Skeletal muscle satellite cell (primary cell): ENCODE results near the gene SURF1.
"Not testable (repeated sequence)": the region's sequence is repeated elsewhere in the genome, so short reads cannot be mapped to it uniquely, and the experiment has no call there.

Experiments used
- H3K27me3 ChIP-seq: 2 replicates; pipeline ENCODE4 v1.7.0; 2013; ENCODE audit warnings: low read length; ENCODE audit not compliant: control insufficient read depth, insufficient read depth
- H3K36me3 ChIP-seq: 2 replicates; pipeline ENCODE4 v1.7.0; 2013; ENCODE audit warnings: mild to moderate bottlenecking, control low read depth, low read length; ENCODE audit not compliant: insufficient read depth
- H3K4me1 ChIP-seq: 2 replicates; pipeline ENCODE4 v1.7.0; 2013; ENCODE audit warnings: low read length; ENCODE audit not compliant: control insufficient read depth, insufficient read depth
- H3K4me2 ChIP-seq: 2 replicates; pipeline ENCODE4 v1.7.0; 2013; ENCODE audit warnings: mild to moderate bottlenecking, low read length
- H3K4me3 ChIP-seq: 2 replicates; pipeline ENCODE4 v1.7.0; 2013; ENCODE audit warnings: low read length
- H3K9ac ChIP-seq: 2 replicates; pipeline ENCODE4 v1.7.0; 2013; ENCODE audit warnings: mild to moderate bottlenecking, low read depth, low read length, moderate library complexity
- H3K9me3 ChIP-seq: replicated peaks from 2 replicates; pipeline ENCODE4 v1.7.0; 2013; ENCODE audit warnings: mild to moderate bottlenecking, control low read depth, low read length

Gene SURF1

GRCh38 chr9:133382507-133383141, 26.3 kb upstream of the SURF1 start:
- no peaks in the 10 kb centered on the region for H3K36me3 ChIP-seq
- H3K4me3 ChIP-seq = no peak overlapping the region
- H3K4me2 ChIP-seq = no peak overlapping the region
- H3K27me3 ChIP-seq = no peaks in the 10 kb centered on the region
- H3K9me3 ChIP-seq = no peaks in the 10 kb centered on the region
- H3K9ac ChIP-seq = no peak overlapping the region
- peaks cover 7% of the 10 kb centered on the region for H3K4me1 ChIP-seq

DNA sequence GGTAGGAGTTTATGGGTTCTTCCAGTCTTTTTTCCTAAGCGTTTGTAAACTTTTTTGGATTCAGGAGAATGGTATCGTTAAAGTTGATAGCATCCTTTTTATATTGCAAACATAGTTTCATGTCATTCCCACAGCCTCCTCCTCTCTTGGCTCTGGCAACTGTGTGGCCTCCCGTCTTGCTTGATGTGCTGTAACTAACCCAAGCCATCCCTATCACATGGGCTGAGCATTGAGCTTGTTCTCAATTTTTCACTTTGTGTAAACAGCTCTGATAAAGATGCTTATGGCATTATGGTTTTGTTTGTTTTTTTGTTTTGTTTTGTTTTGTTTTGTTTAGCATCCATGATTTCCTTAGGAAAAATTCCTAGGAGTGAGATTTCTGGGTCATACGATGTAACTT, 24.4 kb upstream of the SURF1 start:
- no peaks in the 10 kb centered on the region for H3K27me3 ChIP-seq
- no peak overlapping the region for H3K9ac ChIP-seq
- no peaks in the 10 kb centered on the region for H3K36me3 ChIP-seq
- H3K4me1 ChIP-seq = peaks cover 16% of the 10 kb centered on the region
- H3K4me3 ChIP-seq = no peak overlapping the region
- H3K9me3 ChIP-seq = no peaks in the 10 kb centered on the region
- no peak overlapping the region for H3K4me2 ChIP-seq

GRCh38 chr9:133379153-133380086, 23.1 kb upstream of the SURF1 start:
- no peak overlapping the region for H3K4me2 ChIP-seq
- H3K4me3 ChIP-seq = no peak overlapping the region
- no peaks in the 10 kb centered on the region for H3K36me3 ChIP-seq
- no peak overlapping the region for H3K9ac ChIP-seq
- H3K27me3 ChIP-seq = no peaks in the 10 kb centered on the region
- H3K9me3 ChIP-seq = no peaks in the 10 kb centered on the region
- H3K4me1 ChIP-seq = peaks cover 16% of the 10 kb centered on the region

- H3K27me3 ChIP-seq = no peaks in the 10 kb centered on the region
- H3K36me3 ChIP-seq = no peaks in the 10 kb centered on the region
- H3K4me3 ChIP-seq = no peak overlapping the region
- H3K4me1 ChIP-seq = peaks cover 23% of the 10 kb centered on the region
- H3K9me3 ChIP-seq = no peaks in the 10 kb centered on the region
- H3K4me2 ChIP-seq = no peak overlapping the region
- no peak overlapping the region for H3K9ac ChIP-seq
Observed at GRCh38 chr9:133378408-133378962, 22.2 kb upstream of the SURF1 start.

DNA sequence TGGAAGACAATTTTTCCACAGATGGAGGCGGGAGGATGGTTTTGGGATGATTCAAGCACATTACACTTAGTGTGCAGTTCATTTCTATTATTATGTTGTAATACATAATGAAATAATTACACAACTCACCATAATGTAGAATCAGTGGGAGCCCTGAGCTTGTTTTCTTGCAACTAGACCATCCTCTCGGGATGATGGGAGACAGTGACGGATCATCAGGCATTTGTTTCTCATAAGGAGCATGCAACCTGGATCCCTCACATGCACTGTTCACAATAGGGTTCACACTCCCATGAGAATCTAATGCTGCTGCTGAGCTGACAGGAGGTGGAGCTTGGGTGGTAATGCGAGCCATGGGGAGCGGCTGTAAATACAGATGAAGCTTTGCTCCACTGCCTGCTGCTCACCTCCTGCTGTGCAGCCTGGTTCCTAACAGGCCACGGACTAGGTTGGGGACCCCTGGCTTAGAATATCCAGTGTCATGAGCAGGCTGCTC, 21.5 kb upstream of the SURF1 start:
- H3K4me1 ChIP-seq = peaks cover 23% of the 10 kb centered on the region
- no peak overlapping the region for H3K4me2 ChIP-seq
- no peak overlapping the region for H3K9ac ChIP-seq
- peaks cover 7% of the 10 kb centered on the region for H3K36me3 ChIP-seq
- no peak overlapping the region for H3K4me3 ChIP-seq
- H3K9me3 ChIP-seq = no peaks in the 10 kb centered on the region
- H3K27me3 ChIP-seq = no peaks in the 10 kb centered on the region

- H3K36me3 ChIP-seq = peaks cover 11% of the 10 kb centered on the region
- H3K4me2 ChIP-seq = peak overlapping the region; percentile 97
- H3K9ac ChIP-seq, H3K4me3 ChIP-seq, H3K27me3 ChIP-seq, H3K9me3 ChIP-seq: not testable (repeated sequence)
- peaks cover 26% of the 10 kb centered on the region for H3K4me1 ChIP-seq
Observed at GRCh38 chr9:133377280-133377679, 21.0 kb upstream of the SURF1 start.

GRCh38 chr9:133375724-133376654, 19.7 kb upstream of the SURF1 start, which contains the start of the genes STKLD1 and SURF4:
STKLD1 (plus strand) TSS chr9:133376366; CDS start chr9:133376474, 108 bp downstream.
SURF4 (minus strand) TSS chr9:133376060; CDS start chr9:133375969, 91 bp downstream.
- Histone ChIP-seq H3K27me3 (no peaks in the 10 kb centered on the region), H3K4me3 (peak within 1 kb of the TSS; percentile 93), H3K9me3 (no peaks in the 10 kb centered on the region), H3K36me3 (peaks cover 24% of the 10 kb centered on the region), H3K4me1 (peaks cover 39% of the 10 kb centered on the region), H3K9ac (peak within 1 kb of the TSS; percentile 96), H3K4me2 (peak within 1 kb of the TSS; percentile 97)

DNA sequence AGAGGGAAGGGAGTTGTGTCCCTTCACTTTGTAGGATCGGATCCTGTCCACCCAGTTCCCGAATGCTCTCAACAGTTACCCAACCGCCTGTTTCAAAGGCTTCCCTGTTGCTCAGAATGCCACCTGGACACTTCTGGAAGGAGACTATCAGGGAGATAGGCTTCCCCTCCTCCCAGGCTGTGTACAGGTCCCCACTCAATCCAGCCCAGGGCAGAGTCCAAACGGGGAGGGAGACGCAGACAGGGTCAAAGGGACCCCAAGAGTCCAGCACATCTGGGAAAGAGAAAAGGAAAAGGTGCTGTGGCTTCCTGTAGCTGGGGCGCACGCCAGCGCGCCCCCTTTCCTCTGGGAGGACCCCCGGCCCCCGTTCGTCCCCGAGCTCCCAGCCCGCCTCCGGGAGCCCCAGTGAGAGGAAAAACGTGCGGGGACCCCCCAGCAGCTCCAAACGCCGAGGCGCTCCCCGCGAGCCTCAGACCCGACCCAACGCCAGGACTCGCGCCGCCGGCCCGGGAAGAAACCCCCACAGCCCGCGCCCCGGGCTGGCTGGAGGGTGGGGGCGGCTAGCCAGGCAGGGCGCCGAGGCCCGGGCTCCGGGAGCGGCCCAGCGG, 18.9 kb upstream of the SURF1 start:
- peaks cover 45% of the 10 kb centered on the region for H3K4me1 ChIP-seq
- H3K36me3 ChIP-seq = peaks cover 32% of the 10 kb centered on the region
- peak overlapping the region; percentile 92 for H3K4me2 ChIP-seq
- H3K9me3 ChIP-seq = no peaks in the 10 kb centered on the region
- peak overlapping the region; percentile 96 for H3K9ac ChIP-seq
- no peaks in the 10 kb centered on the region for H3K27me3 ChIP-seq
- peak overlapping the region; percentile 93 for H3K4me3 ChIP-seq

GRCh38 chr9:133374612-133375115, 18.4 kb upstream of the SURF1 start:
- Histone ChIP-seq H3K4me2 (peak overlapping the region; percentile 92), H3K4me1 (peaks cover 50% of the 10 kb centered on the region), H3K36me3 (peaks cover 38% of the 10 kb centered on the region), H3K9ac (peak overlapping the region; percentile 96), H3K9me3 (no peaks in the 10 kb centered on the region), H3K4me3 (peak overlapping the region; percentile 93), H3K27me3 (no peaks in the 10 kb centered on the region)

DNA sequence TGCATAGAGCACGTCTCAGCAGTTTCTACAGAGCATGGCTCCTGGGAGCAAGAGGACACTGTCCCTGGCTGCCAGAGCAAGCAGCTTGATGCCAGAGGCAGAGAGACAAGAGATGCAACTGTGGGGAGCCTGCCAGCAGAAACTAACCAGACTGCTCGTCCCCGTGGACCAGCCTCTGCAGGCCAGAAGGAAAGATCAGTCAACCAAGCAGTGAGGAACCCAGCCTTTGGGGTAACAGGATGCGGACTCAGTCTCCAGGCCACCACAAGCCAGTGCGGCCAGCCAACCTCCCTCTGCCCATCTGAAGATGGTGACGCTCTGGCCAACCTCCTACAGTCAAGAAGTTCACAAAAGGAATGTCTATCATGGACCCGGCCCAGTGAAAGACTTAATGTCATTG, 15.9 kb upstream of the SURF1 start:
- no peaks in the 10 kb centered on the region for H3K9me3 ChIP-seq
- no peak overlapping the region for H3K4me3 ChIP-seq
- H3K9ac ChIP-seq = no peak overlapping the region
- peaks cover 51% of the 10 kb centered on the region for H3K36me3 ChIP-seq
- no peaks in the 10 kb centered on the region for H3K27me3 ChIP-seq
- peaks cover 66% of the 10 kb centered on the region for H3K4me1 ChIP-seq
- H3K4me2 ChIP-seq = peak overlapping the region; percentile 20
